ENCODE results near the gene CDK4. TPM values are rescaled to one million over a fixed set of nuclear protein-coding genes. Genes with fewer than 3 reads are reported as not detected.

The CDK4 gene
- total and polyA plus RNA-seq, 2 of the 13 experiments (the other 11 are each of a cell fraction or from before 2014, with no cell fraction given): 191 to 209 TPM

GRCh38 chr12:57771873-57772428, 19.8 kb upstream of the CDK4 start, which contains the start of gene METTL1 (continued):
- TF ChIP-seq, protein P1, sequence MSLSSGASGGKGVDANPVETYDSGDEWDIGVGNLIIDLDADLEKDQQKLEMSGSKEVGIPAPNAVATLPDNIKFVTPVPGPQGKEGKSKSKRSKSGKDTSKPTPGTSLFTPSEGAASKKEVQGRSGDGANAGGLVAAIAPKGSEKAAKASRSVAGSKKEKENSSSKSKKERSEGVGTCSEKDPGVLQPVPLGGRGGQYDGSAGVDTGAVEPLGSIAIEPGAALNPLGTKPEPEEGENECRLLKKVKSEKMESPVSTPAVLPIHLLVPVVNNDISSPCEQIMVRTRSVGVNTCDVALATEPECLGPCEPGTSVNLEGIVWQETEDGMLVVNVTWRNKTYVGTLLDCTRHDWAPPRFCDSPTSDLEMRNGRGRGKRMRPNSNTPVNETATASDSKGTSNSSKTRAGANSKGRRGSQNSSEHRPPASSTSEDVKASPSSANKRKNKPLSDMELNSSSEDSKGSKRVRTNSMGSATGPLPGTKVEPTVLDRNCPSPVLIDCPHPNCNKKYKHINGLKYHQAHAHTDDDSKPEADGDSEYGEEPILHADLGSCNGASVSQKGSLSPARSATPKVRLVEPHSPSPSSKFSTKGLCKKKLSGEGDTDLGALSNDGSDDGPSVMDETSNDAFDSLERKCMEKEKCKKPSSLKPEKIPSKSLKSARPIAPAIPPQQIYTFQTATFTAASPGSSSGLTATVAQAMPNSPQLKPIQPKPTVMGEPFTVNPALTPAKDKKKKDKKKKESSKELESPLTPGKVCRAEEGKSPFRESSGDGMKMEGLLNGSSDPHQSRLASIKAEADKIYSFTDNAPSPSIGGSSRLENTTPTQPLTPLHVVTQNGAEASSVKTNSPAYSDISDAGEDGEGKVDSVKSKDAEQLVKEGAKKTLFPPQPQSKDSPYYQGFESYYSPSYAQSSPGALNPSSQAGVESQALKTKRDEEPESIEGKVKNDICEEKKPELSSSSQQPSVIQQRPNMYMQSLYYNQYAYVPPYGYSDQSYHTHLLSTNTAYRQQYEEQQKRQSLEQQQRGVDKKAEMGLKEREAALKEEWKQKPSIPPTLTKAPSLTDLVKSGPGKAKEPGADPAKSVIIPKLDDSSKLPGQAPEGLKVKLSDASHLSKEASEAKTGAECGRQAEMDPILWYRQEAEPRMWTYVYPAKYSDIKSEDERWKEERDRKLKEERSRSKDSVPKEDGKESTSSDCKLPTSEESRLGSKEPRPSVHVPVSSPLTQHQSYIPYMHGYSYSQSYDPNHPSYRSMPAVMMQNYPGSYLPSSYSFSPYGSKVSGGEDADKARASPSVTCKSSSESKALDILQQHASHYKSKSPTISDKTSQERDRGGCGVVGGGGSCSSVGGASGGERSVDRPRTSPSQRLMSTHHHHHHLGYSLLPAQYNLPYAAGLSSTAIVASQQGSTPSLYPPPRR (CRISPR knock-in tag; IDR thresholded peaks at IDR 0.05; ENCODE audit: borderline replicate concordance): peak; percentile 52; the same call in 1 of the 2 replicates
- TF ChIP-seq, protein P2, sequence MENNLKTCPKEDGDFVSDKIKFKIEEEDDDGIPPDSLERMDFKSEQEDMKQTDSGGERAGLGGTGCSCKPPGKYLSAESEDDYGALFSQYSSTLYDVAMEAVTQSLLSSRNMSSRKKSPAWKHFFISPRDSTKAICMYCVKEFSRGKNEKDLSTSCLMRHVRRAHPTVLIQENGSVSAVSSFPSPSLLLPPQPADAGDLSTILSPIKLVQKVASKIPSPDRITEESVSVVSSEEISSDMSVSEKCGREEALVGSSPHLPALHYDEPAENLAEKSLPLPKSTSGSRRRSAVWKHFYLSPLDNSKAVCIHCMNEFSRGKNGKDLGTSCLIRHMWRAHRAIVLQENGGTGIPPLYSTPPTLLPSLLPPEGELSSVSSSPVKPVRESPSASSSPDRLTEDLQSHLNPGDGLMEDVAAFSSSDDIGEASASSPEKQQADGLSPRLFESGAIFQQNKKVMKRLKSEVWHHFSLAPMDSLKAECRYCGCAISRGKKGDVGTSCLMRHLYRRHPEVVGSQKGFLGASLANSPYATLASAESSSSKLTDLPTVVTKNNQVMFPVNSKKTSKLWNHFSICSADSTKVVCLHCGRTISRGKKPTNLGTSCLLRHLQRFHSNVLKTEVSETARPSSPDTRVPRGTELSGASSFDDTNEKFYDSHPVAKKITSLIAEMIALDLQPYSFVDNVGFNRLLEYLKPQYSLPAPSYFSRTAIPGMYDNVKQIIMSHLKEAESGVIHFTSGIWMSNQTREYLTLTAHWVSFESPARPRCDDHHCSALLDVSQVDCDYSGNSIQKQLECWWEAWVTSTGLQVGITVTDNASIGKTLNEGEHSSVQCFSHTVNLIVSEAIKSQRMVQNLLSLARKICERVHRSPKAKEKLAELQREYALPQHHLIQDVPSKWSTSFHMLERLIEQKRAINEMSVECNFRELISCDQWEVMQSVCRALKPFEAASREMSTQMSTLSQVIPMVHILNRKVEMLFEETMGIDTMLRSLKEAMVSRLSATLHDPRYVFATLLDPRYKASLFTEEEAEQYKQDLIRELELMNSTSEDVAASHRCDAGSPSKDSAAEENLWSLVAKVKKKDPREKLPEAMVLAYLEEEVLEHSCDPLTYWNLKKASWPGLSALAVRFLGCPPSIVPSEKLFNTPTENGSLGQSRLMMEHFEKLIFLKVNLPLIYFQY (CRISPR knock-in tag; IDR thresholded peaks at IDR 0.05; ENCODE audit: borderline replicate concordance): peak; percentile 38; the same call in 1 of the 2 replicates
- TF ChIP-seq TSC22D2 (CRISPR knock-in tag; IDR thresholded peaks at IDR 0.05; ENCODE audit: borderline replicate concordance): peak; percentile 88; the same call in 1 of the 2 replicates
- TF ChIP-seq FOXO4 (CRISPR knock-in tag; conservative IDR thresholded peaks at IDR 0.05): peak; percentile 98; the same call in 1 of the 2 replicates
- TF ChIP-seq, protein P3, sequence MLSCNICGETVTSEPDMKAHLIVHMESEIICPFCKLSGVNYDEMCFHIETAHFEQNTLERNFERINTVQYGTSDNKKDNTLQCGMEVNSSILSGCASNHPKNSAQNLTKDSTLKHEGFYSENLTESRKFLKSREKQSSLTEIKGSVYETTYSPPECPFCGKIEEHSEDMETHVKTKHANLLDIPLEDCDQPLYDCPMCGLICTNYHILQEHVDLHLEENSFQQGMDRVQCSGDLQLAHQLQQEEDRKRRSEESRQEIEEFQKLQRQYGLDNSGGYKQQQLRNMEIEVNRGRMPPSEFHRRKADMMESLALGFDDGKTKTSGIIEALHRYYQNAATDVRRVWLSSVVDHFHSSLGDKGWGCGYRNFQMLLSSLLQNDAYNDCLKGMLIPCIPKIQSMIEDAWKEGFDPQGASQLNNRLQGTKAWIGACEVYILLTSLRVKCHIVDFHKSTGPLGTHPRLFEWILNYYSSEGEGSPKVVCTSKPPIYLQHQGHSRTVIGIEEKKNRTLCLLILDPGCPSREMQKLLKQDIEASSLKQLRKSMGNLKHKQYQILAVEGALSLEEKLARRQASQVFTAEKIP (CRISPR knock-in tag; IDR thresholded peaks at IDR 0.05; ENCODE audit: borderline replicate concordance): no peak
- TF ChIP-seq, protein P4, sequence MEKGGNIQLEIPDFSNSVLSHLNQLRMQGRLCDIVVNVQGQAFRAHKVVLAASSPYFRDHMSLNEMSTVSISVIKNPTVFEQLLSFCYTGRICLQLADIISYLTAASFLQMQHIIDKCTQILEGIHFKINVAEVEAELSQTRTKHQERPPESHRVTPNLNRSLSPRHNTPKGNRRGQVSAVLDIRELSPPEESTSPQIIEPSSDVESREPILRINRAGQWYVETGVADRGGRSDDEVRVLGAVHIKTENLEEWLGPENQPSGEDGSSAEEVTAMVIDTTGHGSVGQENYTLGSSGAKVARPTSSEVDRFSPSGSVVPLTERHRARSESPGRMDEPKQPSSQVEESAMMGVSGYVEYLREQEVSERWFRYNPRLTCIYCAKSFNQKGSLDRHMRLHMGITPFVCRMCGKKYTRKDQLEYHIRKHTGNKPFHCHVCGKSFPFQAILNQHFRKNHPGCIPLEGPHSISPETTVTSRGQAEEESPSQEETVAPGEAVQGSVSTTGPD (CRISPR knock-in tag; IDR thresholded peaks at IDR 0.05): no peak
- TF ChIP-seq, protein P5, sequence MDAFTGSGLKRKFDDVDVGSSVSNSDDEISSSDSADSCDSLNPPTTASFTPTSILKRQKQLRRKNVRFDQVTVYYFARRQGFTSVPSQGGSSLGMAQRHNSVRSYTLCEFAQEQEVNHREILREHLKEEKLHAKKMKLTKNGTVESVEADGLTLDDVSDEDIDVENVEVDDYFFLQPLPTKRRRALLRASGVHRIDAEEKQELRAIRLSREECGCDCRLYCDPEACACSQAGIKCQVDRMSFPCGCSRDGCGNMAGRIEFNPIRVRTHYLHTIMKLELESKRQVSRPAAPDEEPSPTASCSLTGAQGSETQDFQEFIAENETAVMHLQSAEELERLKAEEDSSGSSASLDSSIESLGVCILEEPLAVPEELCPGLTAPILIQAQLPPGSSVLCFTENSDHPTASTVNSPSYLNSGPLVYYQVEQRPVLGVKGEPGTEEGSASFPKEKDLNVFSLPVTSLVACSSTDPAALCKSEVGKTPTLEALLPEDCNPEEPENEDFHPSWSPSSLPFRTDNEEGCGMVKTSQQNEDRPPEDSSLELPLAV (CRISPR knock-in tag; conservative IDR thresholded peaks at IDR 0.05; ENCODE audit: low read depth): no peak
- peak; percentile 75 for TF ChIP-seq NFRKB (IDR thresholded peaks at IDR 0.05)
- no peak for TF ChIP-seq ZKSCAN8 (CRISPR knock-in tag; IDR thresholded peaks at IDR 0.05; ENCODE audit: borderline replicate concordance)
- TF ChIP-seq POLR2AphosphoS2 (IDR thresholded peaks at IDR 0.05; ENCODE audit: low read depth, low read length): no peak
- no peak for TF ChIP-seq ZNF20 (CRISPR knock-in tag; IDR thresholded peaks at IDR 0.05)
- TF ChIP-seq ZNF180 (CRISPR knock-in tag; IDR thresholded peaks at IDR 0.05; ENCODE audit: borderline replicate concordance, low read depth): no peak
- TF ChIP-seq POLR2G (IDR thresholded peaks at IDR 0.05; ENCODE audit: low read depth, low read length): peak; percentile 93
